ENCODE results near the gene NET1.
A peak's percentile ranks its signal among the peaks of the same experiment; 100 is the strongest.
"Not testable (repeated sequence)": the region's sequence is repeated elsewhere in the genome, so short reads cannot be mapped to it uniquely, and the experiment has no call there.

NET1 gene

DNA sequence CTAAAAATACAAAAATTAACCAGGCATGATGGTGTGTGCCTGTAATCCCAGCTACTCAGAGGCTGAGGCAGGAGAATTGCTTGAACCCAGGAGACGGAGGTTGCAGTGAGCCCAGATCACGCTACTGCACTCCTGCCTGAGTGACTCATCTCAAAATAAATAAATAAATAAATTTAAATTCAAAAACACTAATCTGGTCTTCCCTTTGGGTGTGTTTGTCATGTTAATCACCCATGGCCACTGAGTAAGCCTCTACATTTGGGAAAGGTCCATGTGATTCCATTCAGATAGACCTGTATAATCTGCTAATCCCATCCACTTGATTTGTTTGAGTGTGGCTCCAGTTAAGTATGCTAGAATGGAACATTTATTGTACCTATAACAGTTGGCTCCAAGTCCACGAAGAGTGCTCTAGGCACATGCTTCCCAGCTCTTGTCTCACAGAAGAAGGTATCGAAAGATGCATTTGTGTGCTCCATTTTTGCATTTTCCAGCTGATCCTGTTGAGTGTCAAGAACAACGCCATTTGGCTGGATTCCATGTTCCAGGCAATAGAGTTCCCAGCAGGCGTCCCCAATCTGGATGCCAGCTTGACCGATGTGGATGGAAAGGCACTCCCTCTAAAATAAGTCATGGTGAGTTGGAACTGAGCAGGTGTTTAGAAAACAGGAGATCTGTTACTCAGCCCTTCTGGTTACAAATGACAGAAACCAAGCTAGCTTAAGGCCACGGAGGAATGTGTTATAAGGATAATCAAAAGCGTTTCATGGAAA lies 11.7 kb upstream of the NET1 start:
- peak; percentile 45 for DNase-seq

DNA sequence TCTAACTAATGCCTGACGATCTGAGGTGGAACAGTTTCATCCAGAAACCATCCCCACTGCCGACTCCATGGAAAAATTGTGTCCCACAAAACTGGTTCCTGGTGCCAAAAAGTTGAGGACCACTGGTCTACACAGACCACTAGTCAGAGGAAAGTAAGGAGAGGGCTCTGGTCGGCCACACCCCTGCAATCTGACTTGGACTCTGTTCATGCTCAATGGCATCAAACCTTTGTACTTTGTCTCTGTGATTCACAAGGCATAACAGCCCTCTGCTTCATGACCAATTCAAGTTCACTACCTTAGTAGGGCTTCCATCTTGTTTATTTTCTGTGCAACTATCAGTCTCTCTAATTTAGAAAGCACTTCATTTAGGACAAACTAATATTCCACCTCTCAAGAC lies 9.6 kb upstream of the NET1 start:
- no peak for DNase-seq

DNA sequence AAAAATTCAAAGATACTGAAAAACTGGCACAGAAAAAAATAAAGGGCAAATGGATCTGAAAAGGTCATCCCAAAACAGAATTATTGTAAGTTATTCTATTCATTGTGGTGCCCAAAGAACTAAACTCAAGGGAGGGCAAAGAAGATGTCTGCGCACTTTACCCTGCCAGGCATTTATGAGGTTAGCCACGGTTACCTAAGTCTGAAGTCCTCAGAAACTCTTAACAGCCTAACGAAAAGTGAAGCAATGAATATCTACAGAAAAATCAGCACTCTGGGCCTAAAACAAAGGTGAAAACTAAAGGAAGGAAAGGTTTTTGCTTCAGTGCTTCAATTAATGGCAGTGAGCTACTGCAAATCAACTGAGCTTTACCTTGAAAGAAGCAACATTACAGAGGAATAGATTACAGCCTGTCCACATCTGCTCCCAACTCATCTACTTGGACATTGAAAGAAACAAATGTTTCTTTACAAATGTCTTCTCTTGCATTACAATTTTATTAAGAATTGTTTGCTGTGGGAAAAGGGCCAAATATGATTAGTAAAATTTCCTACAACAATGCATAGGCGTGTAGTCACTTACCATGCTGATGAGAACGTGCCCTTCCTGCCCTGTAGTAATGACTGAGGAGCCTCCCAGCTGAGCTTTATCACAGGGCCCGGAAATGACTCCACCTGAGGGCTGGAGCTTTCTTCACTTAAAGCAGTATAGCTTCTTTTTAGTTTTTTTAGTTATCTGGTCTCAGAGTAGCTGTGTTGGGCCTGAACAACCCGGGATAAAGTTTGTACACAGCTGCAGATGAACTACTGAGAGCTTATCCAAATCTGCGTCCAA lies 7.9 kb upstream of the NET1 start, which contains the start of gene TUBAL3:
Gene TUBAL3 (minus strand): TSS at position 621 of the 834 bp plus-strand sequence. CDS start 36 bp downstream, at position 585.
- no peak for DNase-seq

DNA sequence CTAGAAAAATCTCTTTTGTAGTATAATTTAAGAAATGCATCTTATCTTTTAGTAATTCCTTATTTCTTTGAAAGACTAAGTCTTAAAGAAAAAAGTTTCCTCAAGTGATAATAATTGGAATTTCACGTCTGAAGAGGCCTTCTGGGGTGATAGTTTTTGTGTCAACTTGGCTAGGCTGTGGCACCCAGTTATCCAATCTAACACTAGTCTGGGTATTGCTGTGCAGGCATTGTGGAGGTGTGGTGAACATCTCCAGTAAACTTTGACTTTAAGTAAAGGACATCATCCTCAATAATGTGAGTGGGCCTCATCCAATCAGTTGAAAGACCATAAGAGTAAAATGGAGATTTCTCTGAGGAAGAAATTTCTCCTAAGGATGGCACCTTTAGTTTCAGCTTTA lies 5.4 kb upstream of the NET1 start:
- no peak for DNase-seq

DNA sequence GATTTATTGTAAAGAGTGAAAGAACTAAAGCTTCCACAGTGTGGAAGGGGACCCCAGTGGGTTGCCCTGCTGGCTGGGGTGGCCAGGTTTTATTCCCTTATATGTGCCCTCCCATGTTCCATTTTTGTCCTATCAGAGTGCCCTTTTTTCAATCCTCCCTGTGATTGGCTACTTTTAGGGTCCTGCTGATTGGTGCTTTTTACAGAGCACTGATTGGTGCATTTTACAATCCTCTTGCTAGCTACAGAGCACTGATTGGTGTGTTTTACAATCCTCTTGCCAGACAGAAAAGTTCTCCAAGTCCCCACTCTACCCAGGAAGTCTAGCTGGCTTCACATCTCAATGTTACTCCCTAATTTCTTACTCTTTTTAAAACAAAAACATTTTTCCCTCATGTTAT lies 1.6 kb upstream of the NET1 start:
- not testable (repeated sequence) for DNase-seq

DNA sequence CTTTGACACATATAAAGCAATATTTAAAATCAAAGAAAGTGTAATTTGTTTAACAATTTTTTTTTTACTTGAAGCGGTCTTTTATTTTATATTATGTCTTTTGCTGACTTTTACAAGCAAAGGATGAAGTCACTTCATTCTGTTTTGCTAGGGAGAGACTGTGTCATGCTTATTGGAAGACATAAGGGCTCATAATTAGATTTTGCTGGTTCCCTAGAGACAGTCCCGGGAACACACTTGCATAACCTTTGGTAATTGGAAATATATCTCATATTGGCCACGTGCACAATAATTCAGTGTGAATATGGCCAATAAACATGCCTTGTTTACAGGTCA lies 448 bp upstream of the NET1 start:
- no peak for DNase-seq

DNA sequence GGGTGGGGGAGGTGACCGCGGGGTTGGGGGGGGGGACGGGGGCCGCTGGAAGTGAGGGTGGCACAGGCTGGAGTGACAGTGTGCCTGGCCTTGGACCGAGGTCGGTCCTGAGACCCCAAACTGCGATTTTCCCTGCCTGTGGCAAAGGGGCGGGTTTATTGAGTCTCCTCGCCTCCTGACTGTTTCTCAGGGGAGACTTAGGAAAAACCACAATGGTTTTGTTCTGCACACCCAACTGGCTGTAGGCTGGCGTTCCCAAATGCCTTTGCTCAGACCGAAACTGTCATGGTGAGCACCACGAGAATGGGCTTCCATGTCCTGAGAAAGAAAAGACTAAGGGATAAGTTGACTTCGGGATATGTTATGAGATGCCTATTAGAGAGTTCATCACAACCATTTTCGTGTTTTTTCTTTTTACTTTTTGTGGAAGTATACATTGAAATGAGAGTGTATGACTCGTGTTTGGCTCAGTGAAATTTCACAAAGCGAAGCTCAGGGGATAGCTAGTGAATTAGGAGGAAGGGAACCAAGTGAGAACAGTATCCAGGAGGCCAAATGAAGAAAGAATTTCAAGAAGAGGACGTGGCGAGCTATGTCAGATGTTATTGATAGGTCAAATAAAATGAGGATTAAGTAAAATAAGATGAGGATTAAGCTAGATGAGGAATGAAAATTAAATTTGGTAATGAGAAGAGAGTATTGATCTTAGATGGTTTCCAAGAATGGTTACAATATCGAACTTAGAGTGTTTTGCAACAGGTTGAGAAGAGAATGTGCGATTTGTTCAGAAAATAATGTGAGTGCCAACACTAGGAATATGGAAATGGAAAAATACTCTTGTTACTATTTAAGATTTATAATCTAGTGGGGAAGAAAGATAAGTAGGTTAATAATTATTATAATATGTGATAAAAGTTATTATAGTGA lies 918 bp downstream of the NET1 start:
- no peak for DNase-seq

DNA sequence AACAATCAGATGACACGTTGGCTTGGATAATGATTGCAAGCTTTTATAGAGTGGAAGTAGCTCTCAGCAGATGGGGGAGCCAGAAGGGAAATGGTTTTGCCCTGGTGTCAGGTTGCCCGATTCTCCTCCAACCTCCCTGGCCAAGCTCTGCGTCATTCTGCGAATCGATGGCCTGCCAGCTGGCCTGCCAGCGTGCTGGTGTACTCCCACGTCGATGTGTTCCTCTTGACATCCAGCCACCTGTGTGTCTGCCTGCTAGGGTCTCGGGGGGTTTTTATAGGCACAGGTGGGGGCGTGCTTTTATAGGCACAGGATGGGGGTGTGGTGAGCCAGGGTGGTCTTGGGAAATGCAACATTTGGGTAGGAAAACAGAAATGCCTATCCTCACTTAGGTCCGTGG lies 4.6 kb downstream of the NET1 start:
- DNase-seq, result no peak

DNA sequence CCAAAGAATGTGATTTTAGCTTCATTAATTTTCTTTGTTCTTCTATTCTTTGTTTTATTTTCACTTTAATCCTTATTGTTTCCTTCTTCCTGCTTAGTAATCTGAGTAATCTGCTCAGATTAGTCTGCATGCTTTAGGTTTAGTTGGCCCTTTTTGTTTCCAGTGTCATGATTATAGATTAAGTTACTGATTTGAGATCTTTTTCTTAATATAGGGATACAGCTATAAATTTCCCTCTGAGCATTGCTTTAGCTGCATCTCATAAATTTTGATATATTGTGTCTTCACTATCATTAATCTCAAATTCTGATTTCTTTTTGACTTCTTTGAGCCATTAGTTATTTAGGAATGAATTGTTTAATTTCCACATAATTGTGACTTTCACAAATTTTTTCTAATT lies 6.2 kb downstream of the NET1 start:
- no peak for DNase-seq

DNA sequence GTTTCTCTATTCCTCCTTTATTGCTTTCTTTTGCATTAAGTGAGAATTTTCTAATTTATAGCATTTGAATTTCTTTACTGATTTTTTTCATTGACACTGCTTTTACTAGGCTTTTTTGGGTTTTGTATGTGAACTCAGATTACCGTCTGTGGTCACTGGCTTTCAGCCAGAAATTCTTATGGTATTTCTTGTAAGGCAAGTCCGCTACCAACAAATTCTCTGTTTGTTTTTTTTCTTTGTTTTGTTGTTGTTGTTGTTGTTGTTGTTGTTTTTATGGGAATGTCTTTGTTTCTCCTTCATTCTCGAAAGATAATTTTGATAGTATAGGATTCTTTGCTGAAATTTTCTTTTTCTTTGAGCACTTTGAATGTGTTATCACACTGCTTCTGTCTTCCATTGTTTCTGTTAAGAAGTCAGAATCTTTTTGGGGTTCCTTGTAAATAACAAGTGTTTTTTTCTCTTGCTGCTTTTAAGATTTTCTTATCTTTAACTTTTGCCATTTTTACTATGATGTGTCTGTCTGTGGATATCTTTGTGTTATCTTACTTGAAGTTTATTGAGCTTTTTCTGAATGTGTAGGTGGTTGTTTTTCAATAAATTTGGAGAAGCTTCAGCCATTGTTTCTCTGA lies 7.2 kb downstream of the NET1 start:
- no peak for DNase-seq

DNA sequence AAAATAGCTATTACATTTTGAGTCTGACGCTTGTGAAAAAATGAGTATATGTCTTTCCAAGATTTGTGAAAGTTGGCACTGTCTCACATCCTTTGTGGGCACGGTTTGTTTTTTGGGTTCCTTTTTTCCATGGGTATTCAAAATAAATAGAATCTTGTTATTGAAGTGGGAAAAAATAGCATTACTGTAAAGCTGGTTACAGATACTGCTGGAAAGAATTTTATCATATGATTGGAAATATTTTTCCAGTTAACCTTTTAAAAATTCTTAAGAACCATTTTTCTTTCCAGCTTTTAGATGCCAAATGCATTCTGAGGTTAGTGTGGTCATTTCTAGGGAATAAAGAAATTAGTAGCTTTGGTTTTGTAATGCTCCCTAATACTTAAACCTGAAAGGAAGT lies 11.4 kb downstream of the NET1 start:
- no peak for DNase-seq

DNA sequence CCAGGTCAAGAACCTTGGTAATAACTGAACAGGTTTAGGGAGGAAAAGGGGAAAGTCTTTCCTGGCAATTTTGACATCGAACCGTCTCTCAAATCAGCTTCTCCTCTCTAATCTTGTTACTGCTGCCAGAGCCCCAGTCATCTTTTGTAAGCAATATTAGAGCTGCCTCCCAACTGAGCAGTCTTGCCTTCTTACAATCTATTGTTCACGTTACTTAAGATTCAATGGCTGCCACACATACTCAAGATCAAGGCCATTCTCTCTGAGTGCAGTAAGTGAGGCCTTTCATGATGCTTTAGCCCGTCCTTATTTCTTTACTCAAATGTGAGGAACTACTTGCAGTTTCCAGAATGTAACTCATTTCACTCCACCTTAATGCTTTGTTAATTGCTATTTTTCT lies 12.4 kb downstream of the NET1 start:
- DNase-seq, result no peak

DNA sequence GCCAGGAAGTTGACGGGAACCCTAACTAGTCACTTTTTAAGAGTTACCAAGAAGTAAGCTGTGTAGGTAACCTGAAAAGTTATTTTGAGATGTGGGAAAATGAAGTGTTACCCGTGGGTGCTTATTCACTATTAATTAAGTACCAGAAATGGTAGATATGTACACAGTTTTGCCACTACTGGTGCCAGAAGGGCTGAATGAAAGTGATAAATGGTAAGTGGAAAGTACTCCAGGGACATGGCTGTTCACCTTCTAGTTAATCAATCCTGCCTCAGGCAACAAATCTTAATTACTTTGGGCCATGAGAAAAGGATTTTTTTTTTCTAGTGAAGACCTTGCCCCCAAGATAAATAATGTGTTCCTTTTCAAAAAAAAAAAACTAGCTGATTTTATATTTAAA lies 15.8 kb downstream of the NET1 start:
- DNase-seq, result no peak

DNA sequence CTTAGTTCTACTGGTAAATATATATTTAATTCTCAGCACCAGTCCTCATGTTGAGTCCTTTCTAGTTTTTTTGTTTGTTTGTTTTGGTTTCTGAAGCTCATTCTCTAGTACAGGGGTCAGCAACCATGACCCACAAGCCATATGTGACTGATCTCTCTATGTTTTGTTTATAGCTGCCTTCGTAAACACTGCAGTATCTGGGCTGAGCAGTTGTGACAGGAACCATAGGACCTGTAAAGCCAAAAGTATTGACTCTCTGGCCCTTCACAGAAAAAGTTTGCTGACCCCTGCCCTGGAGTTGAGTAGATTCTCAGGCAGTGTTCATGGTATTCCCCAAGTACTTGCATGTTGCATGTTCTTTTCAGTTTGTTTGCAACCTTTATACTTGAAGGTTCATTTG lies 20.8 kb downstream of the NET1 start:
- no peak for DNase-seq

DNA sequence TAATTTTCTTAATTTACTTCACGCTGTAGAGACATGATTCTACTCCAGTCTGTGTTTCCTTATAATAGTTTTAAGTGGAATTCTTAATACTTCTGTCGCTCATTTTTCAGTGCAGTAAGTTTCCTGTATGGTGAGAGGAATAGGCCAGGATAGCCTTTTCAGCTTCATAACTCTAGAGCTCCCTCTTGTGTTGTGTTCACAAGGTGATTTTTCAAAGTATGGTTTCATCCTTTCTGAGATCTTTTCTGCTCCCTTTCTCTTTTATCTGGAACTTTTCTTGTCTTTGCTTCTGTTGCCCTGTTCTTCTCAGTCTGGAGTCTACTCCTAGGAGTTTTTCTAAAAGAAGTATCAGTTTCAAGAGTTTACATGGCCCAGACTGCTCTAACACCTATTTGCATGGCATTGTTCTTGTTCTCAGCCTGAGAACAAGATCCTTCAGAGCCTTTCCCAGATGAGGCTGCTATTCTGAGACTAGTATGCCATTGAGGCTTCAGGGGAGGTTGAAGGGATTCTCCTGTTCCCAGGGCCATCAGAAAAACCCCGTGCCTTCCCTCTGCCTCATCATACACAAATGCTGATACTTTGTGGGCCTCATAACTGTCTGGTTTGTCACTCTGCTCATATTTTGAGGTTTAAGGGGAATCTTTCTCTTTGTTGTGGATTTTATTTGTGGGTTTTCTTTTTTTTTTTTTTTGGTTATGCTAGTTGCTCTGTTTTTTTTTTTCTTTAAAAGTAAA lies 21.8 kb downstream of the NET1 start:
- DNase-seq, result peak; percentile 29

DNA sequence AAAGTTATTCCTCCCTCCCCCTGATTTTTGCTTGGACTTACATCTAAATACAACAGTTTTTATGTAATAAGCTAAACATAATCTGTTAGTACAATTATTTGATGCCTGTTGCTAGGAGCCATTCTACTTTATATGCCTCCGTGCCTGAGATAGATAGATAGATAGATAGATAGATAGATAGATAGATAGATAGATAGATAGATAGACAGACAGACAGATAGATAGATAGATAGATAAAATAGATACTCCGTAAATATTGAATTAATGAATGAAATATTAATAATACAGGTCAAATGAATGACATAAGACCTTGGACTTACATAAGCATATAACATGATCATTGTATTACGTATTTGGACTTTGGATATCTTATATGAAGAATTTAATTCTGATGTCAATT lies 23.0 kb downstream of the NET1 start:
- no peak for DNase-seq

DNA sequence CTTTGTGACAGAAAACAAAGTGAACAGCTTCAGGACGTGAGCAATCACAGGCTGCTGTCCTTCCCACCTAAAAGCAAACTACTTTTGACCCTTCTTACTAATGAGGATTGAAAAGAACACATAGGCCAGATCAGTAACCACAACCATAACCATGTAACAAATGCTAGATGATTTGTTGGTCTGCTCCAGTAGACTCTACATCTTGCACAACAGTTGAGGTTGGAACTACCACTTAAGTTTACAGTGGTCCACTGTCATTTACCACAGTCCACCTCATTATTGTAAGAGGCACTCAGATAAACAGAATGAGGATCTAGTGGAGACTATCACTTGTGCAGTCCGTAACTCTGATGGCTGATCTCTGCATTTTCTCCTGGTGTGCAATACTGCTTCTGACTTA lies 27.8 kb downstream of the NET1 start:
- DNase-seq, result no peak

DNA sequence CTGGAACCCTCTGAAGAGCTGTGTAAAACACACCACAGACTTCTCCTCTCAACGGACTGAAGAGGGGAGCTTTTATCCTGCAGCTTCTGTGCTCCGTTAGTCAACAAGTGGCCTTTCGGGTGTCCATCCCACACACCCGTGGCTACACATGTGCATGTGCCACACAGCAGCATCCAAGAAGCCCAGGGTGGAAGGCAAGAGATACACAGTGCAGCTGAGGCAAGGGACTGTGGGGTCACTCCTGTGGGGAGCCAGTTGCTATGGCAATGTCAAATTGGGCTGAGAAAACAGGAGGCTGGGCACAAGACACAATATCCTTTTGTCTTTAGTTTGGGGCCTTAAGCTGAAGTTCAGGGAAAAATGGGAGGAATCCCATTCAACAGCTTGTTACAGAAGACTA lies 28.7 kb downstream of the NET1 start:
- no peak for DNase-seq

DNA sequence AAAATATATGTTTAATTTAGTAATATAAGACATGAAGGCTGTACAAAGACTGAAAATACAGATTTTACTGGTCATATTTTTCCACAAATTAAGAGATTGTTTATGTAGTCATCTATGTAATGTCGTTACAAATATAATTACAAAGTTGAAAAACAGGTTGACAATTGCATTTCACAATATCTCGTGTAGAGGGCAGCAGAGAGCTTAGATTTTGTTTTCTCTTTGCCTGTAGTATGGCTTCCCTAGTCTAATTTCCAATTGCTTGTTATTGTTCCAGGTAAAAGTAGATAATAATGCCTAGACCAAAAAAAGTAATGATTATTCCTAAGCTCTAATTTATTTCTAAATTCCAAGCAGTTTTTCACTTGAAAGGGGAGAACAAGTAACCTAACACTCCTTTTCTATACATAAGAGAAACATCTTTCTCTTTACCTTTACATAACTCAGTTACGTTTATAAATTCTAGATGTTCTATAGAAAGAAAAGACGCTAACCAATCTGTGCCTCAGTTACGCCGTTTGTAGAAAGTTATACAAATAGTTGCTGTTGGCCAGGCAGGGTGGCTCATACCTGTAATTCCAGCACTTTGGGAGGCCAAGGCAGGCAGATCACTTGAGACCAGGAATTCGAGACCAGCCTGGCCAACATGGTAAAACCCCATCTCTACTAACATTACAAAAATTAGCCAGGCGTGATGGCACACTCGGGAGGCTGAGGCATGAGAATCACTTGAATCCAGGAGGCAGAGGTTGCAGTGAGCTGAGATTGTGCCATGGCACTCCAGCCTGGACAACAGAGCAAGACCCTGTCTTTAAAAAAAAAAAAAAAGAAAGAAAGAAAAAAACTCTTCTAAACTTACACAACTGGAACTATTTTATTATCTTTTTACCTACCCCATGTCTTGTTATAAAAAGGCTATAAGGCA lies 30.0 kb downstream of the NET1 start:
- peak; percentile 19 for DNase-seq

DNA sequence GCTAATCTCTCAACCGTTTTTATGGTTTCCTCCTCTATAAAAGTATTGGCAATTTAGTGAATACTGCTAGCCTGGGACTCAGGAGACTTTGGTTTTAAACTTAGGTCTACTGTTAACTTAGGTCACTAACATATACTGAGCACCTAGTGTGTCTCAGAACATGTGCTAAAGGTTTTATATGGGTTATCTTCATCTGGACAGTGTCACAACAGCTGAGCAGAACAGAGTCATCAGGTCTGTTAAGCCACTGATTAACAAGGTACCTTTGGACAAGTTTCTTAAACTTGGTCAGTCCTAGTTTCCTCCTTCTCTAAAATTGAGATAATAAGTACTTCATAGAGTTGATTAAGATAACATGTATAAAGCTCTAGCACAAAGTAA lies 30.6 kb downstream of the NET1 start:
- DNase-seq, result no peak

DNA sequence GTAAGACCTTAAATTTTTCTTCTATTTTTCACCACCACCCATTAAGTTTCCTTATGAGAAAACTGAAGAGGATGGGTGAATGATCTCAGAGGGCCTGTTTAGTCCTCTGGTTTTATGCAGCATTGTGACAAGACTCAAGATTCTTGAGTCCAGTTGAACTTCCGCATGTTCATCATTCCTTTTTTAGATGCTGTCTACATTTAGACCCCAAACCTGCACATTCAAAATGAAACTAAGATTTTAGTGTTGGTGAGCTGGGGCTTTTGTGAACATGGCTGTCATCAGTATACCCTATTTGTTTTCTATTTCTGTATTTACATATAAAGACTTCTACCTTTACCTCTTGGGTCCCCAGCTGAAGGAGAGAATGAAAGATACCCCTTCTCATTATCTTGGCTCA lies 31.1 kb downstream of the NET1 start:
- DNase-seq, result no peak
